Activated CD4-positive, alpha-beta T cell treated with anti-CD3 and anti-CD28 coated beads, Interleukin-2, amount 50 U/mL, for 4 hours (primary cell): ENCODE results near the gene EIF4ENIF1.
"Not testable (repeated sequence)": the region's sequence is repeated elsewhere in the genome, so short reads cannot be mapped to it uniquely, and the experiment has no call there.

Experiments used
- DNase-seq, 2 experiments: peaks; one replicate each; pipeline ENCODE4 v3.0.0-alpha.2; 2020

EIF4ENIF1 gene

GRCh38 chr22:31489632-31490495 lies at the start of gene EIF4ENIF1:
EIF4ENIF1 (minus strand) TSS chr22:31489842; CDS start chr22:31488718, 1,124 bp downstream.
- peak; percentile 81 to 84 for DNase-seq

GRCh38 chr22:31538815-31539214 lies 49.2 kb upstream of the EIF4ENIF1 start:
- no peak for DNase-seq

GRCh38 chr22:31537019-31537535 lies 47.4 kb upstream of the EIF4ENIF1 start:
- DNase-seq: no peak

GRCh38 chr22:31533374-31533773 lies 43.7 kb upstream of the EIF4ENIF1 start:
- DNase-seq: no peak

- no peak for DNase-seq
These were observed 42.4 kb upstream of the EIF4ENIF1 start for GRCh38 chr22:31532060-31532459.

GRCh38 chr22:31530823-31531195 lies 41.2 kb upstream of the EIF4ENIF1 start:
- DNase-seq: no peak

- peak; percentile 9 to 11 for DNase-seq
These were observed 36.6 kb upstream of the EIF4ENIF1 start for GRCh38 chr22:31526270-31526669.

- not testable (repeated sequence) for DNase-seq
These were observed 34.5 kb upstream of the EIF4ENIF1 start for GRCh38 chr22:31524132-31524531.

GRCh38 chr22:31520051-31520450 lies 30.4 kb upstream of the EIF4ENIF1 start:
- no peak for DNase-seq

- no peak for DNase-seq
These were observed 19.6 kb upstream of the EIF4ENIF1 start for GRCh38 chr22:31509061-31509762.

GRCh38 chr22:31508536-31508935 lies 18.9 kb upstream of the EIF4ENIF1 start:
- DNase-seq: no peak

- not testable (repeated sequence) for DNase-seq
These were observed 17.9 kb upstream of the EIF4ENIF1 start for GRCh38 chr22:31507517-31507916.

- DNase-seq: no peak
These were observed 14.6 kb upstream of the EIF4ENIF1 start for GRCh38 chr22:31504282-31504681.

- no peak for DNase-seq
These were observed 13.7 kb upstream of the EIF4ENIF1 start for GRCh38 chr22:31503211-31503964.

GRCh38 chr22:31501738-31502137 lies 12.1 kb upstream of the EIF4ENIF1 start:
- no peak for DNase-seq

GRCh38 chr22:31497148-31497938 lies 7.7 kb upstream of the EIF4ENIF1 start:
- no peak for DNase-seq

- DNase-seq: peak; percentile 18 to 22
These were observed 7.1 kb upstream of the EIF4ENIF1 start for GRCh38 chr22:31496735-31497146.

- peak; percentile 94 to 95 for DNase-seq
These were observed 6.5 kb upstream of the EIF4ENIF1 start, which contains the start of gene SFI1 for GRCh38 chr22:31496007-31496734. SFI1 (plus strand) TSS chr22:31496536; CDS start chr22:31508285, 11,749 bp downstream.

- DNase-seq: no peak
These were observed 5.7 kb upstream of the EIF4ENIF1 start for GRCh38 chr22:31495343-31495742.

GRCh38 chr22:31493355-31493754 lies 3.7 kb upstream of the EIF4ENIF1 start:
- not testable (repeated sequence) for DNase-seq

- DNase-seq: no peak
These were observed 2.5 kb upstream of the EIF4ENIF1 start for GRCh38 chr22:31492151-31492550.
